ENCODE data around the gene FBXO28.

The FBXO28 gene

DNA sequence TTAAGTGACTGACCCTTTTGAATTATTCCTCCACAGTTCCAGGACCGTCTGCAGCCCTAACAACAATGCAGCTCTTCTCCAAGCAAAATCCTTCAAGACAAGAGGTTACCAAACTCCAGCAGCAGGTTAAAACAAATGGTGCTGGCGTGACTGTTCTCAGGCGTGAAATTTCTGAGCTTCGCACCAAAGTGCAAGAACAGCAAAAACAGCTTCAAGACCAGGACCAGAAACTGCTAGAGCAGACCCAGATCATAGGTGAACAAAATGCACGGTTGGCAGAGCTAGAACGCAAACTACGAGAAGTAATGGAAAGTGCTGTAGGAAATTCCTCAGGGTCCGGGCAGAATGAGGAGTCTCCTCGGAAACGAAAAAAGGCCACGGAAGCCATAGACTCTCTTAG, 43.4 kb downstream of the FBXO28 start:
- DNase-seq (ENCODE audit: low read depth in 2 of 2): no peak

DNA sequence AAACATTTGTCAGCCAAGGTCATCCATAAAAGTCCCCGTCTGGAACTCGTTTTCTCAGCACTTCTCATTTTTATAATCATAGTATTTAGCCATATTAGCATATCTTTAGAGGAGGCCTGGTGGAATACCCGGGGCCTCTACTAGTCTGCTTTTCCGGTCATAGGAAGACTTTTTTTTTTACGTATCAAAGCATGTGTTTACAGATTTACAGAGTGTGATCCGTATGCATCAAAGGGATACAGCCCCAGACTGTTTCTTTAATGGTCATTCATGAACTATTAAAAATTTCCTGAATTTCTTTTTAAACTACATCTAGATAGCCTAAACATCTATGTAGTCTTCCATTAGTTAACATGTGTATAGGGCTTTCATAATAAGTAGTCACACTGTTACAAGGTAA, 45.6 kb downstream of the FBXO28 start:
- DNase-seq (ENCODE audit: low read depth in 2 of 2): no peak

DNA sequence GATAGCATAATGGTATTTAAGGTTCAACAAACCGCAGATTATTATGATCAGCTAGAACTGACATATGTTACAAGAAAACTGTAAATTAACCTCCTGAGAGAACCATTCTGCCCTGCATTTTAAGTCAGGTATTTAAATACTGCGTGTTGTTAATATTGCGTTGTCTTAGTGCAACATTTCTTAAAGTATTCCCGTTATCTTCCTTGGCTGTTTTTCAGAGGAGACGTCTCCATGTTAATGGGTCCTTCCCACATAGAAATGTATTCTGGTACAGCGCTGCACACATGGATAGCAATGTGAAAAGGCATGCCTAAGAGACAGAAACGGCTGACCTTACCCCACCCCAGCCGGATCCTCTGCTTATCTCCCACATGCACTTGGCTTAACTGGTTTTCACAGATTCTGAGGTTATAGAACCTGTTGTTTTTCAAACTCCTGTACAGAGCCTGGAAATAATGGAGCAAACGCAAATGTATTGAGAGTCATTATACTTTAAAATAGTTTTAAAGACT, 46.3 kb downstream of the FBXO28 start:
- DNase-seq (ENCODE audit: low read depth in 2 of 2): no peak

DNA sequence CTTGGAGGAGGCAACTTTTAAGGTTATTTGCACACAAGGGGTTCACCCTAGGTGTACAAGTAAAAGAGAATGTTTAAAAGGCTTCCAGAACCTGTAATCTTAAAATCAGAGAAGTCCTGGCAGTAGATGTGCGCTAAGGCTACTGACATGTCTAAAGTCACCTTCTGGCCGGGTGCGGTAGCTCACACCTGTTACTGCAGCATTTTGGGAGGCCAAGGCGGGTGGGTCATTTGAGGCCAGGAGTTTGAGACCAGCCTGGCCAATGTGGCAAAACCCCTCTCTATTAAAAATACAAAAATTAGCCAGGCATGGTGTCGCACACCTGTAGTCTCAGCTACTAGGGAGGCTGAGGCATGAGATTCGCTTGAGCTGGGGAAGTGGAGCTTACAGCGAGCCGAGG, 48.9 kb downstream of the FBXO28 start:
- no peak for DNase-seq (ENCODE audit: low read depth in 2 of 2)

GRCh38 chr1:224163311-224163710, 49.4 kb downstream of the FBXO28 start:
- DNase-seq (ENCODE audit: low read depth in 2 of 2): no peak

DNA sequence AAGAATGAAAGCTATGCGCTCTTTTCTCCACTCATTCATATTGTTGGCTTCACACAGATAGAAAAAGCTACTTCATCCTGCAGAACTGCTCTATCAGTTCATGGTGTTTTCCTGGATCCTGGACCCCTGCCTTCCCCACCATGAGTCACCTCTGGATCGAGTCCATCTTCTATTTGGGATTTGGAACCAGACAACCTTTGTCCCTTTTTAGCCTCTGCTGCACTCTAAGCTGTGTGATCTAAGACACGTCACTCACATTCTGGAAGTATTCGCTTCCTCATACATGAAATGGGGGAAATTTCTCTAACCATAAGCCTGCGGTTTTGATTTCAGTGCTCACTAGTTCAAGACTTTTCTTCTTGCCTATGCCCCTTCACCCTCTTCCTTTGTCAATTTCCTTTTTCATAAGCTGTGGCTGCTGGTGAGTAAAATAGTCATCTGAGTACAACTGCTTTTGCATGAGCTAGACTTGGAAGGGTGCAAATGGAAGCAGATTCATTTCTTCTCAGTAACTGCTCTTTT, 55.0 kb downstream of the FBXO28 start:
- DNase-seq (ENCODE audit: low read depth in 2 of 2): no peak

DNA sequence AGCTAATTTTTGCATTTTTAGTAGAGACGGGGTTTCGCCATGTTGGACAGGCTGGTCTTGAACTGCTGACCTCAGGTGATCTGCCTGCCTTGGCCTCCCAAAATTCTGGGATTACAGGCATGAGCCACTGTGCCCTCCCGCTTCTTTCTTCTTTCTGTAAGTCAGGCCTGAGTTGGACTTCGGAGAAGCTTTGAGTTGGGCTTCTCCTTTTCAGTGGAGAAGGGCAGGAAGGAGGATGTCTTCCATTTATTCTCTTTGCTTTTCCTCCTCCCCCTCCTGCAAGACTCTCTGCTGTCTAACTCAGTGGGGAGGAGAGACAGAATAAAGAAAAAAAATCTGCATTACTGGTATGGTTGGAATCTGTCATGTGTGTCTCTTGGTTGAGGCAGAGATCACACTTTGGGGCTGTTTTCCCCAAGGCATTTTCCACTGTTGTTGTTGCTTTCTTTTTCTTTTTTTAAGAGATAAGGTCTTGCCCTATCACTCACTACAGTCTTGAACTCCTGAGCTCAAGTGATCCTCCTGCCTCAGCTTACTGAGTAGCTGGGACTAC, 55.9 kb downstream of the FBXO28 start:
- no peak for DNase-seq (ENCODE audit: low read depth in 2 of 2)

DNA sequence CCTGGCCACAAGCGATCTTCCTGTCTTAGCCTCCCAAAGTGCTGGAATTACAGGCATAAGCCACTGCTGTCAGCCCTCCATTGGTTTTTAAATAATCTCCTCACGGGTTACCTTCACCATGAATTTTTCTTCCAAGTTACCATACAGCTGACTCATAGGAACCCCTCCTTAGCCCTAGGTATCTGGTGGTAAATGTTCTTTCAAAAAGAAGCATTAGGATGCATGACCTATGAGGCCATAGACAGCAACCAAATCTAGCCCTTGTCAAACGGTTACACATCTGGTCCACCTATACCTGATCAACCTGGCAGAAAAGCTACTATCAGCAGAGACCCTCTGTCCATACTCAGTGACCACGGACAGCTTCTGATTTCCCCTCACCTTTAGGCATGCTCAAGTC, 56.4 kb downstream of the FBXO28 start:
- DNase-seq (ENCODE audit: low read depth in 2 of 2): no peak

GRCh38 chr1:224170748-224171478, 57.0 kb downstream of the FBXO28 start:
- DNase-seq (ENCODE audit: low read depth in 2 of 2): no peak

DNA sequence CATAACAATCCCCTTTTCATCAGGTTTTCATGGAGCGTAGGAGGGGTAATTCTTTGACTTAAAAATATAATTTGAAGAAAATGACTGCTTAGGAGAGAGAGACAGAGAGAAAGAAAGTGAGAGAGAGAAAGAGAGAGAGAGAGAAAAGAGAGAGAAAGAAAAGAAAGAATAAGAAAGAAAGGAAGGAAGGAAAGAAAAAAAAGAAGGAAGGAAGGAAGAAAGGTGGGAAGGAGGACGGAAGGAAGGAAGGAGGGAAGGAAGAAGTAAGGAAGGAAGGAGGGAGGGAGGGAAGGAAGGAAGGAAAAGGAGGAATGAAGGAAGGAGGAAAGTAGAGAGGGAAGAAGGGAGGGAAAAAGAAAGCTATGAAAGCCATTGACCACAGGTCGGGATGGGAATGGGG, 58.3 kb downstream of the FBXO28 start:
- DNase-seq (ENCODE audit: low read depth in 2 of 2): no peak

DNA sequence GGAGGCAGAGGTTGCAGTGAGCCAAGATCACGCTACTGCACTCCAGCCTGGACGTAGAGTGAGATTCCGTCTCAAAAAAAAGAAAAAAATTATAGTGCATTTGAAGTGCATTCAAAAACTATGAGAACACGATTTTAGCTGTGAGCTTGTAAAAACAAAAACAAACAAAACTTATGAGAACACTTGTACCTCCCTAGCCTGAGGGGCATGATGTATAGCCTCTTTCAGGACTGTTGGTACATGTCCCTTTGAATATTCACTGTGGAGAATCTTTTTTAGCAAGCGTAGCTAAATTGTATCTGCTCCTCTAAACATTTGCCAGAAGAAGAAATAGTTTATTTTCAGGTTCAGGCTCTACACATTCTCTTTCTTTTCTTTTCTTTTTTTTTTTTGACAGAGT, 59.6 kb downstream of the FBXO28 start:
- no peak for DNase-seq (ENCODE audit: low read depth in 2 of 2)

DNA sequence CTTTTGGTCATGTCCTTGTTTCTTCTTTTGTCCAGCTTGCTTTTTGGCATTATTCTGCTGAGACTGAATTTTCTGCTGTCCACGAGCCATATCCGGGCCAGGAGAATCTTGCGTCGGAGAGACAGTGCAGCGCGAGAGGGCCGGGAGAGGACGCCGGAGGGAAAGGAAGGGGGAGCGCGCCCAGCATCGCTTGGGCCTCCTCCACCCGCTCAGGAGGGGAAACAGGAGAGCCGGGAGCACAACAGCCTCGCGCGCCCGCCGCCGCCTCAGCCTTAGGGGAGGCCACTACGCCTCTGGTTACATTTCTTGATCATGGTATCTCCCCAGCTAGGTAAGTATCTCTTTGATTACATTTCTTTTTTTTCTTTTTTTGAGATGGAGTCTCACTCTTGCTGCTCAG, 61.7 kb downstream of the FBXO28 start:
- no peak for DNase-seq (ENCODE audit: low read depth in 2 of 2)

GRCh38 chr1:224177356-224177999, 63.6 kb downstream of the FBXO28 start:
- no peak for DNase-seq (ENCODE audit: low read depth in 2 of 2)

DNA sequence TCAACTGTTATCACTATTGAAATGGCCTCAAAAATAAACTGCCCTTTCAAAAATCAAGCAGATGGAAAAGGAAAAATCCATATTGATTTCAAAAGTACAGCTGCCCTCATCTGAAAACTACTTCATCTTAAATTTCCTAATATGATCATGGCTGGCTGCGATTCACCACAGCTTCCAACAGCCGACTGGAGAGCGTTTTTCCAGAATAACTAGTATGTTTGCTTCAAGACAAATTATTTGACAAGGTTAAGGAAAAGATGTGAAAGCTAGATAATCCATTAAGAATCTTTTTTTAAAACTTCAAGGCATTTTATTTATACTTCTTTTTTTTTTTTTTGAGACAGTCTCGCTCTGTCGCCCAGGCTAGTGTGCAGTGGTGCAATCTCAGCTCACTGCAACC, 65.0 kb downstream of the FBXO28 start:
- no peak for DNase-seq (ENCODE audit: low read depth in 2 of 2)

DNA sequence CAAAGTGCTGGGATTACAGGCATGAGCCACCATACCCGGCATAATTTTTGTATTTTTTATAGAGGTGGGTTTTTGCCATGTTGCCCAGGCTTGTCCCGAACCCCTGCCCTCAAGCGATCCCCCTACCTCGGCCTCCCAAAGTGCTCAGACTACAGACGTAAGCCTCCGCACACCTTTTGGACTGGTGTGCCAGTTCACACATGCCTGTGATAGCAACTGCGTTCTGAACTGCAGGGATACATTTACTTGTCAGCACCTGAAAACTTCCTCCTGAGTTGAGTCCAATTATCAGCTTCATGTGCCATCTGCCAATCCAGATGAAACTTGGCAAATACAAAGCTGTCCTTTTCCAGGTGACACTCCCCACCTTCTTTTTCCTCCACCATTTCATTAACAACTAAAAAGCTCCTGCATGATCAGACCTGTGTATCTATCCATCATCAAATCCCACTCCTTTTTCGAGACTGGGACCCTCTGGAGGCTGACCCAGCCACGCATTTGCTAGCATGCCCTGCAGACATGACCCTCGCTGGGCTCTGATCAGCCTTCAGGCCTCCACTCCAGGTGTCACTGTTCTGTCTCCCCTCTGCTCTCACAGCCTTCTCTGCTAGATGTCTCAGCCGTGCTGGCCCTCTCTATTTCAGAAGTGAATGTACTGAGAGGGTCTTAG, 67.0 kb downstream of the FBXO28 start:
- no peak for DNase-seq (ENCODE audit: low read depth in 2 of 2)

- no peak for DNase-seq (ENCODE audit: low read depth in 2 of 2)
Measured at GRCh38 chr1:224181453-224181810, 67.5 kb downstream of the FBXO28 start.

DNA sequence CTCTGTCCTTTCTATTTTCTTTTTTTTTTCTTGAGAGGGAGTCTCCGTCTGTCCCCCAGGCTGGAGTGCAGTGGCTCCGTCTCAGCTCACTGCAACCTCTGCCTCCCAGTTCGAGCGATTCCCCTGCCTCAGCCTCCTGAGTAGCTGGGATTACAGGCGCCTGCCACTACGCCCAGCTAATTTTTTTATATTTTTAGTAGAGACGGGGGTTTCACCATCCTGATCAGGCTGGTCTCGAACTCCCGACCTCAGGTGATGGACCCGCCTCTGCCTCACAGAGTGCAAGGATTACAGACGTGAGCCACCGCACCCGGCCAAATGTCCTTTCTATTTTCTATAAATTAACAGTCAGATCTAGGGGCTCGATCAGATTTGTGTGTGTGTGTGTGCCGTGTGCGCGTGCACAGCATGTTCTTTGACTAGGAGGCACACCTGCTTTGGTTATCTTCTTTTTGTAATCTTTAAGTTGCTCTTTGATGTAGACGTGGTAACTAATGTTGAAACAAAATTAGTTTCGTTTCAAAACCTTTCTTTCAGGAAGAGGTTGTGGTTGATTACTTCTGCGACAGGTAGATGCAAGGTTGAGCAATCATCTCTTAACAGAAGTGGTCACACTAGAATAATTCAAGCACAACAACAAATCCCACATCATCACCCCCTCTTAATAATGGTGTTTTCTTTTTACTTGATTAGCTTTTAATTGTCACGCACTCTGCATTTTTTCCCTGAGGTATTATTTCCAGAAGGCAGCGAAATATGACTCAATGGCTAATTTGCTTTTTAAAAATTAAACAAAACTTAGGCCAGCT, 68.3 kb downstream of the FBXO28 start:
- no peak for DNase-seq (ENCODE audit: low read depth in 2 of 2)

GRCh38 chr1:224182866-224183590, 69.1 kb downstream of the FBXO28 start, which contains the start of gene DEGS1:
Gene DEGS1 (plus strand): TSS chr1:224183240. CDS start chr1:224183337, 97 bp downstream.
- peak; percentile 59 to 76 for DNase-seq (ENCODE audit: low read depth in 2 of 2)

- peak; percentile 33 to 57 for DNase-seq (ENCODE audit: low read depth in 2 of 2)
Measured at GRCh38 chr1:224183591-224184312, 69.8 kb downstream of the FBXO28 start.

DNA sequence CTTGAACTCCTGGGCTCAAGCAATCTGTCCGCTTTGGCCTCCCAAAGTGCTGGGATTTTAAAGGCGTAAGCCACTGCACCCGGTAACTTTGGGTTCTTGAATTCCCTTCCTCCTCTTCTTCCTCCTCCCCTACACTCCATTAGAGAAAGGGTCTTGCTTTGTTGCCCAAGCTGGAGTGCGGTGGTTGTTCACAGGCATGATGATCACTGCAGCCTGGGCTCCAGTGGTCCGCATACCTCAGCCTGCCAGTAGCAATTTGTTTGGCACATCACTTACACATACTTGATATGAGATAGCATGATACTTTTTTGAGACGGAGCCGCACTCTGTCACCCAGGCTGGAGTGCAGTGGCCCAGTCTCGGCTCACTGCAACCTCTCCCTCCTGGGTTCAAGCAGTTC, 71.3 kb downstream of the FBXO28 start:
- DNase-seq (ENCODE audit: low read depth in 2 of 2): no peak
